GM13976 (cell line): ENCODE measurements around the gene ZCCHC7.

Experiments used
- DNase-seq: peaks from one replicate; pipeline ENCODE4 v3.0.0; 2012; ENCODE audit warnings: low spot score
- in situ Hi-C: fragments of 300-500 bp; cut with MboI; formaldehyde crosslinking; loops from one replicate; pipeline ENCODE4 v1.12.0; 2022; ENCODE audit warnings: low sequenced_read_pairs, mixed read lengths, inconsistent platforms; ENCODE audit not compliant: unreplicated experiment
- TF ChIP-seq, protein P1 (sequence below): IDR thresholded peaks from 2 replicates; pipeline ENCODE4 v1.5.1; 2012; ENCODE audit warnings: borderline replicate concordance, mild to moderate bottlenecking; ENCODE audit not compliant: insufficient read depth; ENCODE audit errors: extremely low read depth, missing control alignments, control extremely low read depth

ZCCHC7 gene

GRCh38 chr9:37337301-37337890, 217.0 kb downstream of the ZCCHC7 start:
- DNase-seq: no peak
- TF ChIP-seq, protein P1, sequence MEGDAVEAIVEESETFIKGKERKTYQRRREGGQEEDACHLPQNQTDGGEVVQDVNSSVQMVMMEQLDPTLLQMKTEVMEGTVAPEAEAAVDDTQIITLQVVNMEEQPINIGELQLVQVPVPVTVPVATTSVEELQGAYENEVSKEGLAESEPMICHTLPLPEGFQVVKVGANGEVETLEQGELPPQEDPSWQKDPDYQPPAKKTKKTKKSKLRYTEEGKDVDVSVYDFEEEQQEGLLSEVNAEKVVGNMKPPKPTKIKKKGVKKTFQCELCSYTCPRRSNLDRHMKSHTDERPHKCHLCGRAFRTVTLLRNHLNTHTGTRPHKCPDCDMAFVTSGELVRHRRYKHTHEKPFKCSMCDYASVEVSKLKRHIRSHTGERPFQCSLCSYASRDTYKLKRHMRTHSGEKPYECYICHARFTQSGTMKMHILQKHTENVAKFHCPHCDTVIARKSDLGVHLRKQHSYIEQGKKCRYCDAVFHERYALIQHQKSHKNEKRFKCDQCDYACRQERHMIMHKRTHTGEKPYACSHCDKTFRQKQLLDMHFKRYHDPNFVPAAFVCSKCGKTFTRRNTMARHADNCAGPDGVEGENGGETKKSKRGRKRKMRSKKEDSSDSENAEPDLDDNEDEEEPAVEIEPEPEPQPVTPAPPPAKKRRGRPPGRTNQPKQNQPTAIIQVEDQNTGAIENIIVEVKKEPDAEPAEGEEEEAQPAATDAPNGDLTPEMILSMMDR: no peak
- in situ Hi-C loops: no loop called here

GRCh38 chr9:37338218-37338617, 217.8 kb downstream of the ZCCHC7 start:
- in situ Hi-C loops: no loop called here
- TF ChIP-seq, protein P1: no peak
- no peak for DNase-seq

DNA sequence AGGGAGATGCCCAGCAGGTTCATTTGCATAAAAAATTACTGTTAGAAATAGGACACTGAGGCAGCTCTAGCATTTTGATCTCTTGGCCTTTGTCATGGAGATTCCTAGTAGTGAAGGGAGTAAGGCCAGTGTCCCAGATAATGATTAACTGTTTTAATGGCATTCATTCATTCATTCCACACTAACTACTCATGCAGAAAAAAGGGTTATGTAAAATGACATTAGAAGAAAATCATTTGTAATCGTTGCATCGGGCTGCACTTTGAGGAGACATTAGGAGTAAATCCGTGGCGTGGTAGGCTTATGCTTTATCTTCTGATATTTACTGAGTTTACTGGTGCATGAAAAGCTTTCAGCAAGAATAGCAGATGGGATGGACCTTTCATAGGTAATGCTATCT, 219.5 kb downstream of the ZCCHC7 start:
- TF ChIP-seq, protein P1: no peak
- in situ Hi-C loops: no loop called here
- DNase-seq: no peak

DNA sequence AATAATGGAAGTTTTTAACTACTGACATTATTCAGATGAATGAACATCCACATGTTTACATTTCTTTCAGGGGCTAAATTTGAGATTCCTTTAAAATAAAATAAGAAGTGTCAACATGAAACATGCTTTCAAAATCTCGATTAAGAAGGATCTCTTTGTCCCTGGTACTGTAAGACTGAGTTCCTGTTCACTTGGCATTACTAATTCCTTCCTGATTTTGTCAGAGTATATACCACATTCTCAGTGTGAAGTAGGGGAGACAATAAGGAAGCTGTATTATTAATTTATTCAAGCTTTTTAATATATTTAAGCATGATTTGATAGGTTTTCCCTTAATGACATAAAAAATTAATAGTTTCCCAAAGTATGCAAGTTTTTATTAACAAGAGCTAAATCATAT, 220.6 kb downstream of the ZCCHC7 start:
- DNase-seq: no peak
- in situ Hi-C loops: no loop called here
- TF ChIP-seq, protein P1: no peak

DNA sequence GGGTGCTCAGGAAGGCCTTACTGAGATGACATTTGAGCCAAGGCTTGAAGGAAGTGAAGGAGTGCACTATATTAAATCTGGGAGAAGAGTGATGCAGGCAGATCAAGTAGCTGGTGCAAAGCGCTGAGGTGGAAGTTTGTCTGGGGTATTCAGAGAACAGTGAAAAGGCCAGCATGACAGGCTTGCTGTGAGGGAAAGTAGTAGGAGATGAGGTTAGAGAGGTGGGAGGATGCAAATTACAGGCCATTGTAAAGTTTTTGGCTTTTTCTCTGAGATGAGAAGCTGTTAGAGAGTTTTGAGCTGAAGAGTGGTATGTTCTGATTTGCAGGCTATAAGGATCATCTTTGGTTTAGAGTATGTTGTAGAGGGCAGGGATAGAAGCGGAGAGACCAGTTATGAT, 221.3 kb downstream of the ZCCHC7 start:
- in situ Hi-C loops: no loop called here
- DNase-seq: no peak
- TF ChIP-seq, protein P1: no peak

- DNase-seq: no peak
- in situ Hi-C loops: no loop called here
These were observed 222.1 kb downstream of the ZCCHC7 start for GRCh38 chr9:37342493-37342892.

More at GRCh38 chr9:37342493-37342892, 222.1 kb downstream of the ZCCHC7 start:
- TF ChIP-seq, protein P1: no peak
